Peyer's patch (tissue), 4 donors: Measurements from ENCODE around the gene KIF18B.

Source experiments
- CTCF ChIP-seq, 6 experiments: fragments of 450-650 bp in 4 of 6; fragments of 200-600 bp in 2 of 6; sonication (generic) in 1 of 6; IDR thresholded peaks; one replicate each; pipeline ENCODE4 v1.5.1; 2017 to 2019; ENCODE audit warnings: antibody characterized with exemption in 6 of 6, mild to moderate bottlenecking in 3 of 6, moderate library complexity in 1 of 6
- POLR2A ChIP-seq, 2 donors: fragments of 450-650 bp; IDR thresholded peaks; one replicate each; pipeline ENCODE4 v1.5.1; 2017; ENCODE audit warnings: antibody characterized with exemption in 2 of 2, mild to moderate bottlenecking in 2 of 2, moderate library complexity in 2 of 2

DNA sequence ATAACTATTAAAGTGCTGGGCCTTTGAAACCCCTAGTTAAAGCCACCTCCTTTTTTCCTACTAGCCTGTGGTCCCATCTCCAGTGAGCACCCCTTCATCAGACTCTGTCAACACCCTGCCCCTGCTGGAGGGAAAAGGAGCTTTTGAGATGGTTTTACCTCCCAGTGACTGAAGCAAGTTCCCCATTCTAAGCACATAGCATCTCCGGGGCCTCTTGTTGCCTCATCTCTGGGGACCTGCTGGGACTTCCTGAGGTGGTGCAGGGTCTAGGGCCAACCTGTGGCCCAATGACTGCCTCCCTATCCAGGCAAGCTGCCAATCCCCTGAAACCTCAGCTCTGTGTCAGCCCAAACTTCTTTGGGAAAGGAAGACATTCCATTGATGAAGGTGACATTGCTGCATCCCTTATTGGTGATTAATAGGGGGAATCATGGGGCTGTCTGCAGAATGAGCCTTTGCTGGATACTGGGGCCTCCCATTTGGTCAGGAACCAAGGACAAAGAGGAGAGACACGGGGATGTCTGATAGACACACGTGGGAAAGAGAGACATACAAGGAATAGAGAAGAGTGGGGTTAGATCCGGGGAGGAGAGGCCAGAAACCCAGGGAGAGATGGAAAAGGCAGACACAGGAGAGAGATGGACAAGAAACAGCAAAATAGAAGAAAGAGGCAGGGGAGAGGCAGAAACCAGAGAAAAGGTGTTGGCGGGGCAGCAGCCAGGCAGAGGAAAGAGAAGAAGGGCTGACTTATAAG lies 18.1 kb upstream of the KIF18B start:
- TF ChIP-seq CTCF (IDR thresholded peaks at IDR 0.05) (no peak), POLR2A (IDR thresholded peaks at IDR 0.05) (no peak)
